Measurements from ENCODE around the gene MPPED1. TPM values are rescaled to one million over a fixed set of nuclear protein-coding genes. Genes with fewer than 3 reads are reported as not detected.

Gene MPPED1
- polyA plus RNA-seq, 1 of the 3 experiments (the other 2 are of a cell fraction), result 0.03 TPM

GRCh38 chr22:43455846-43456245 is 44.0 kb downstream of the MPPED1 start:
- H3K27me3 ChIP-seq (ENCODE audit: insufficient read depth), result no peaks in the 10 kb centered on the region
- ChIA-PET CTCF (no interaction called here), POLR2A (no interaction called here)
- no peaks in the 10 kb centered on the region for H3K9me3 ChIP-seq
- H3K27ac ChIP-seq (ENCODE audit: low read depth in 2 of 2, low read length in 1 of 2), result no peak overlapping the region
- no peaks in the 10 kb centered on the region for H4K20me1 ChIP-seq (ENCODE audit: insufficient read depth)
- DNase-seq, result no peak
- H3K4me2 ChIP-seq, result no peak overlapping the region
- H3K9ac ChIP-seq, result no peak overlapping the region
- no peaks in the 10 kb centered on the region for H3F3A ChIP-seq (replicated peaks; ENCODE audit: insufficient read depth)
- no peaks in the 10 kb centered on the region for H3K36me3 ChIP-seq (replicated peaks in 1 of 2; ENCODE audit: control insufficient read depth in 1 of 2, insufficient read depth in 2 of 2, low read length in 1 of 2)
- 10% methylated on average over 2 of the region's 2 CpGs for WGBS (ENCODE audit: low lambda C conversion rate)
- no peak overlapping the region for H2AFZ ChIP-seq (ENCODE audit: low read depth)
- H3K9me2 ChIP-seq, result no peaks in the 10 kb centered on the region
- H3K4me3 ChIP-seq (ENCODE audit: low read depth in 2 of 2, low read length in 1 of 2), result no peak overlapping the region
- H3K79me2 ChIP-seq (ENCODE audit: insufficient read depth), result no peaks in the 10 kb centered on the region
- TF ChIP-seq FOXJ3 (CRISPR knock-in tag; IDR thresholded peaks at IDR 0.05), result no peak
- TF ChIP-seq USF2 (IDR thresholded peaks at IDR 0.05; ENCODE audit: borderline replicate concordance, low read depth, low read length), result no peak
- TF ChIP-seq TCF12 (IDR thresholded peaks at IDR 0.05), result no peak
- TF ChIP-seq REST (IDR thresholded peaks at IDR 0.05; ENCODE audit: low read depth, low read length), result no peak
- TF ChIP-seq RAD21 (IDR thresholded peaks at IDR 0.05; ENCODE audit: low read length), result no peak
- TF ChIP-seq RCOR1 (IDR thresholded peaks at IDR 0.05; ENCODE audit: low read length), result no peak
- TF ChIP-seq FOSL2 (IDR thresholded peaks at IDR 0.05; ENCODE audit: borderline replicate concordance, low read depth), result no peak
- no peak for TF ChIP-seq CTCF (IDR thresholded peaks at IDR 0.05)
- TF ChIP-seq CHD2 (IDR thresholded peaks at IDR 0.05; ENCODE audit: low read length, partially characterized antibody), result no peak
- TF ChIP-seq EZH2phosphoT487 (IDR thresholded peaks at IDR 0.05; ENCODE audit: borderline replicate concordance, low read depth), result no peak
- TF ChIP-seq TAF1 (IDR thresholded peaks at IDR 0.05; ENCODE audit: borderline replicate concordance, low read depth, low read length), result no peak
- TF ChIP-seq EP300 (IDR thresholded peaks at IDR 0.05; ENCODE audit: borderline replicate concordance in 1 of 2, low read depth in 1 of 2, low read length in 1 of 2), result no peak
- TF ChIP-seq NRF1 (IDR thresholded peaks at IDR 0.05; ENCODE audit: low read depth, low read length), result no peak
- TF ChIP-seq TEAD4 (IDR thresholded peaks at IDR 0.05; ENCODE audit: borderline replicate concordance, insufficient read depth), result no peak
- H3K4me1 ChIP-seq (ENCODE audit: control insufficient read depth in 1 of 2, insufficient read depth in 2 of 2, low read depth in 1 of 2, low read length in 1 of 2), result no peaks in the 10 kb centered on the region
